Measurements from ENCODE around the gene LLCFC1.

The LLCFC1 gene

DNA sequence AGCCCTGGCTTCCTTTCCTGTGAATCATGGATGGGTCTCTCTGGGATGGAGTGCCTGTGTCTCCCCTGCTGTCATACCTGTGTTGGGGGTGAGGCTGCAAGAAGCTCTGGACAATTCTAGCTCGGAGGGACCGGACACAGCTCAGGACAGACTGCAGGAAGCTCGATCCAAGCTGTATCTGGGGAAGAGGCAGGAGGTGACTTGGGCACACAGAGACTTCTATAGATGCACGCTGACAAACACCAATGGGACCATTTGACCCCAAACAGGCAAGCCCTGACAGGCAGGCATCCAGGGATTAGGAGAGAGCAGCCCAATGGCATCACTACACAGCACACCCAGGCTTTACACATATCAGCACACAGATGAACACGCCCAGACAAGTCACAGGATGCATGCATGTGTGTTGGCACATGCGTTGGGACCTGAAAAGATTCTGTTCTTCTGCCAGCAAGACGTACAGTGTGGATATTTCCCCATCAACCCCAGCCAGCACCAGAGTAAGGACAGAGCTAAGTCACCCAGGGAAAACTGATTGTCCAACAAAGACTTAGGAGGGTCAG lies 4.5 kb downstream of the LLCFC1 start:
- TF ChIP-seq, protein P1, sequence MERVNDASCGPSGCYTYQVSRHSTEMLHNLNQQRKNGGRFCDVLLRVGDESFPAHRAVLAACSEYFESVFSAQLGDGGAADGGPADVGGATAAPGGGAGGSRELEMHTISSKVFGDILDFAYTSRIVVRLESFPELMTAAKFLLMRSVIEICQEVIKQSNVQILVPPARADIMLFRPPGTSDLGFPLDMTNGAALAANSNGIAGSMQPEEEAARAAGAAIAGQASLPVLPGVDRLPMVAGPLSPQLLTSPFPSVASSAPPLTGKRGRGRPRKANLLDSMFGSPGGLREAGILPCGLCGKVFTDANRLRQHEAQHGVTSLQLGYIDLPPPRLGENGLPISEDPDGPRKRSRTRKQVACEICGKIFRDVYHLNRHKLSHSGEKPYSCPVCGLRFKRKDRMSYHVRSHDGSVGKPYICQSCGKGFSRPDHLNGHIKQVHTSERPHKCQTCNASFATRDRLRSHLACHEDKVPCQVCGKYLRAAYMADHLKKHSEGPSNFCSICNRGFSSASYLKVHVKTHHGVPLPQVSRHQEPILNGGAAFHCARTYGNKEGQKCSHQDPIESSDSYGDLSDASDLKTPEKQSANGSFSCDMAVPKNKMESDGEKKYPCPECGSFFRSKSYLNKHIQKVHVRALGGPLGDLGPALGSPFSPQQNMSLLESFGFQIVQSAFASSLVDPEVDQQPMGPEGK (CRISPR knock-in tag; IDR thresholded peaks at IDR 0.05; ENCODE audit: borderline replicate concordance), result no peak
- no peak for TF ChIP-seq ESRRG (CRISPR knock-in tag; IDR thresholded peaks at IDR 0.05)
- TF ChIP-seq, protein P2, sequence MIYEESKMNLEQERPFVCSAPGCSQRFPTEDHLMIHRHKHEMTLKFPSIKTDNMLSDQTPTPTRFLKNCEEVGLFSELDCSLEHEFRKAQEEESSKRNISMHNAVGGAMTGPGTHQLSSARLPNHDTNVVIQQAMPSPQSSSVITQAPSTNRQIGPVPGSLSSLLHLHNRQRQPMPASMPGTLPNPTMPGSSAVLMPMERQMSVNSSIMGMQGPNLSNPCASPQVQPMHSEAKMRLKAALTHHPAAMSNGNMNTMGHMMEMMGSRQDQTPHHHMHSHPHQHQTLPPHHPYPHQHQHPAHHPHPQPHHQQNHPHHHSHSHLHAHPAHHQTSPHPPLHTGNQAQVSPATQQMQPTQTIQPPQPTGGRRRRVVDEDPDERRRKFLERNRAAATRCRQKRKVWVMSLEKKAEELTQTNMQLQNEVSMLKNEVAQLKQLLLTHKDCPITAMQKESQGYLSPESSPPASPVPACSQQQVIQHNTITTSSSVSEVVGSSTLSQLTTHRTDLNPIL (CRISPR knock-in tag; IDR thresholded peaks at IDR 0.05; ENCODE audit: low read depth), result no peak
- no peak for TF ChIP-seq ISL1 (CRISPR knock-in tag; IDR thresholded peaks at IDR 0.05)
- no peak for TF ChIP-seq ZC3H10 (CRISPR knock-in tag; IDR thresholded peaks at IDR 0.05)
- TF ChIP-seq ZNF565 (CRISPR knock-in tag; conservative IDR thresholded peaks at IDR 0.05; ENCODE audit: low read depth), result no peak
- no peak for TF ChIP-seq ZFP3 (CRISPR knock-in tag; IDR thresholded peaks at IDR 0.05)
- TF ChIP-seq, protein P3, sequence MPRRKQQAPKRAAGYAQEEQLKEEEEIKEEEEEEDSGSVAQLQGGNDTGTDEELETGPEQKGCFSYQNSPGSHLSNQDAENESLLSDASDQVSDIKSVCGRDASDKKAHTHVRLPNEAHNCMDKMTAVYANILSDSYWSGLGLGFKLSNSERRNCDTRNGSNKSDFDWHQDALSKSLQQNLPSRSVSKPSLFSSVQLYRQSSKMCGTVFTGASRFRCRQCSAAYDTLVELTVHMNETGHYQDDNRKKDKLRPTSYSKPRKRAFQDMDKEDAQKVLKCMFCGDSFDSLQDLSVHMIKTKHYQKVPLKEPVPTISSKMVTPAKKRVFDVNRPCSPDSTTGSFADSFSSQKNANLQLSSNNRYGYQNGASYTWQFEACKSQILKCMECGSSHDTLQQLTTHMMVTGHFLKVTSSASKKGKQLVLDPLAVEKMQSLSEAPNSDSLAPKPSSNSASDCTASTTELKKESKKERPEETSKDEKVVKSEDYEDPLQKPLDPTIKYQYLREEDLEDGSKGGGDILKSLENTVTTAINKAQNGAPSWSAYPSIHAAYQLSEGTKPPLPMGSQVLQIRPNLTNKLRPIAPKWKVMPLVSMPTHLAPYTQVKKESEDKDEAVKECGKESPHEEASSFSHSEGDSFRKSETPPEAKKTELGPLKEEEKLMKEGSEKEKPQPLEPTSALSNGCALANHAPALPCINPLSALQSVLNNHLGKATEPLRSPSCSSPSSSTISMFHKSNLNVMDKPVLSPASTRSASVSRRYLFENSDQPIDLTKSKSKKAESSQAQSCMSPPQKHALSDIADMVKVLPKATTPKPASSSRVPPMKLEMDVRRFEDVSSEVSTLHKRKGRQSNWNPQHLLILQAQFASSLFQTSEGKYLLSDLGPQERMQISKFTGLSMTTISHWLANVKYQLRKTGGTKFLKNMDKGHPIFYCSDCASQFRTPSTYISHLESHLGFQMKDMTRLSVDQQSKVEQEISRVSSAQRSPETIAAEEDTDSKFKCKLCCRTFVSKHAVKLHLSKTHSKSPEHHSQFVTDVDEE (CRISPR knock-in tag; IDR thresholded peaks at IDR 0.05), result no peak
- ATAC-seq, result no peak

DNA sequence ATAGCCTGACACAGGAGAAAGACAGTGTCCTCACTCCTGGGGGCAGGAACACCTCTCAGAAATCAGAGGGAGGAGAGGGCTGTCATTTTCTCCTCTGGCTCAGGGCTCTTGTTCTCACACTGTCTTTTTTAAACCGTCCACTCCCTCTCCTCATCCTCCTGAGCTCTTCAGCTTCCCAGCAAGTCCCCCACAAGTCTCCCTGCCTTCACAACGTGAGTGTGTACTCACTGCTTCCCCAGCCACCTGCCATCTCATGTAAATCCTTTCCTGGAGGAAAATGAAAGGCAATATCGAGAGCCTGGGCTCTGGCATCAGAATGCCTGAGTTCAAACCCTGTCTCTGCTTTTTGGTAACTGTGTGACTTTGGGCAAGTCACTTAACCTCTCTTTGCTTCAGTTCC lies 5.7 kb downstream of the LLCFC1 start:
- TF ChIP-seq ZFP30 (CRISPR knock-in tag; IDR thresholded peaks at IDR 0.05) (no peak), SNAI2 (CRISPR knock-in tag; IDR thresholded peaks at IDR 0.05) (no peak), BACH2 (CRISPR knock-in tag; IDR thresholded peaks at IDR 0.05; ENCODE audit: borderline replicate concordance) (no peak), ESRRG (CRISPR knock-in tag; IDR thresholded peaks at IDR 0.05) (no peak), CSDC2 (CRISPR knock-in tag; IDR thresholded peaks at IDR 0.05) (no peak), ZFP3 (CRISPR knock-in tag; IDR thresholded peaks at IDR 0.05) (no peak), ZNF8 (CRISPR knock-in tag; IDR thresholded peaks at IDR 0.05) (no peak), PPARA (CRISPR knock-in tag; IDR thresholded peaks at IDR 0.05; ENCODE audit: borderline replicate concordance) (no peak)
- TF ChIP-seq, protein P4, sequence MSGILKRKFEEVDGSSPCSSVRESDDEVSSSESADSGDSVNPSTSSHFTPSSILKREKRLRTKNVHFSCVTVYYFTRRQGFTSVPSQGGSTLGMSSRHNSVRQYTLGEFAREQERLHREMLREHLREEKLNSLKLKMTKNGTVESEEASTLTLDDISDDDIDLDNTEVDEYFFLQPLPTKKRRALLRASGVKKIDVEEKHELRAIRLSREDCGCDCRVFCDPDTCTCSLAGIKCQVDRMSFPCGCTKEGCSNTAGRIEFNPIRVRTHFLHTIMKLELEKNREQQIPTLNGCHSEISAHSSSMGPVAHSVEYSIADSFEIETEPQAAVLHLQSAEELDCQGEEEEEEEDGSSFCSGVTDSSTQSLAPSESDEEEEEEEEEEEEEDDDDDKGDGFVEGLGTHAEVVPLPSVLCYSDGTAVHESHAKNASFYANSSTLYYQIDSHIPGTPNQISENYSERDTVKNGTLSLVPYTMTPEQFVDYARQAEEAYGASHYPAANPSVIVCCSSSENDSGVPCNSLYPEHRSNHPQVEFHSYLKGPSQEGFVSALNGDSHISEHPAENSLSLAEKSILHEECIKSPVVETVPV (CRISPR knock-in tag; IDR thresholded peaks at IDR 0.05), result no peak
- TF ChIP-seq, protein P1 (CRISPR knock-in tag; IDR thresholded peaks at IDR 0.05; ENCODE audit: borderline replicate concordance), result no peak
- TF ChIP-seq, protein P3 (CRISPR knock-in tag; IDR thresholded peaks at IDR 0.05), result no peak
- TF ChIP-seq, protein P2 (CRISPR knock-in tag; IDR thresholded peaks at IDR 0.05; ENCODE audit: low read depth), result no peak
- no peak for ATAC-seq
